Skin of body (tissue), 2 donors: Measurements from ENCODE around the gene B9D2. TPM values are rescaled to one million over a fixed set of nuclear protein-coding genes. Genes with fewer than 3 reads are reported as not detected.

Experiments
- DNase-seq: peaks from one replicate; lab custom pipeline; 2025; lab: John Stamatoyannopoulos, UW
- total RNA-seq: library from RNA; depleted of rRNA; stranded (reverse); fragments of >200 nt; gene quantifications from one replicate; pipeline ENCODE4 v1.2.3, GENCODE V29; 2014

Gene B9D2
- total RNA-seq, 1 donor from 2014 or later, result 0.89 TPM

DNA sequence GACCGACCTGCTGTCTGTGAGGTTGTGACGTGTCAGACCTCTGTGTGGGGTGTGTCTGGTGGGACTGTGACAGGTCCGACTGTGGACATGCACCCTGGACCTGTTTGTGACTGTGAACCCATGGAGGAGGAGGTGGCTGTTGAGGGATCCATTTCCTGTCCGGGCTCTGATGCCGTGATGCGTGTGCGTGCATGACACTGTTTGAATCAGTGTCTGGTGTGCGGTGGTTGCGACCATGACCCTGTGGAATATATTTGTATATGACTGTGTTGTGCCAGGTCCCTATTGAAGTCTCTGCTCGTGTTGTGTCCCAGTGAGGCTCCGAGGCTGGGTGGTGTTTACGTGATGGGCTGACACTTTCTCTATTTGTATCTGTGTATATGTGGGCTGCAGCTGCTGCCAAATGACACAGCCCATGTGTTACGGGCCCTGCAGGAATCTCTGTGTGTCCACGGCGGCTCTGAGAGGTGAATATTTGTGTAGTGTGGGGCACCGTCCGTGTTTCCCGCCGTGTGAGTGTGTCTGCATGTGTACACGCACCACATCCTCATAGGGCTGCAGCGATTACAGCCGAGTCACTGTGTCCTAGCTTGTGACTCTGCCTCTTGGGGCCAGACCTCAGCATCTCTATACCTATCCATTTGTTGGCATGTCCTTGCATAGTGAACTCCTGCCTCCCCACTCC, 35.6 kb downstream of the B9D2 start:
- no peak for DNase-seq

DNA sequence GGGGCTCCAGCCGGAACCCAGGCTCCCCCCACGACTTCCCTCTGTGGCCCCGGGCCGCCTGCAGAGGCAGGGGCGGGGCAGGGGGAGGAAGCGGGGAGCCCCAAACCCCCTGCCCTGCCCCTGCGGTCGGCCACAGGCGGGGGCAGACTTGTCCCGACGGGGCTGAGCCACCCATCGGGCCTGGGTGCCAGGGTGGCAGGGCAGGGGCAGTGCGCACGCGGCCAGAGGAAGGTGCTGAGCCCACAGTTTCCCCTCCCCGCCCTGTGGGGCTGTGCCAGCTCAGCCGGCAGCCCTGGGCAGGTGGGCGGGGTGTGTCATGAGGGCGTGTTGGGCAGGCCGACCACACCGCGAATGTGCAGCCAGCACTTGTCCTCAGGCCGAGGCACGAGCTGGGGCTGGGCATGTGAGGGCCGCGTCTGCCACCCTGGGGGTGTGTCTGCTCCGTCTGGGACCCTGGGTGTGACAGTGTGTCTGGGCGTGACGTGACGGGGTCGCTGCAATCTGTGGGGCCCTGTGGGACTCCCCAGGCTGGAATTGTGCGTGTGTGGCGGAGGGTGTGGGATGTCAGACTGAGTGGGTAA, 36.3 kb downstream of the B9D2 start:
- no peak for DNase-seq

DNA sequence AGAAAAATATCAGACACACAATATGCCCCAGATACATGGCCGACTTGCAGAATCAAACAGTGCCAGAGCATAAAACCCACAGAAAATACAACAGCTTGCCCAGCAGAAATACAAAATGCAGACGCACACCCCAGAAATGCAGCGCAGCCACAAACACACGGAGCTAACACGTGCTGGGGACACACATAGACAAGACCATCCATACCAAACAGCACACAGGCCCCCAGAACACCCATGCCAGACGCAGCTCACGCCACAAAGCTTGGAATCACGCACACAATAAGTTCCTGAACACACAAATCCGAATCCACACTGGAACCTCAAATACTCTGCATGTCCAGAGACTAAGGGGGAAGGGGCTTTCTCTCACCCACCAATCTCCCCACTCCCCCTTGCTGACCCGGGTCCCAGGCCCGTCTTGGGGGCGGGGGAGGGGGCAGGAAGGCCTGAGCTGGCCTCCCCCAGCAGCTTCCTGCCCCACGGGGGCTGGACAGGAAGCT, 36.8 kb downstream of the B9D2 start:
- DNase-seq, result peak; percentile 27

DNA sequence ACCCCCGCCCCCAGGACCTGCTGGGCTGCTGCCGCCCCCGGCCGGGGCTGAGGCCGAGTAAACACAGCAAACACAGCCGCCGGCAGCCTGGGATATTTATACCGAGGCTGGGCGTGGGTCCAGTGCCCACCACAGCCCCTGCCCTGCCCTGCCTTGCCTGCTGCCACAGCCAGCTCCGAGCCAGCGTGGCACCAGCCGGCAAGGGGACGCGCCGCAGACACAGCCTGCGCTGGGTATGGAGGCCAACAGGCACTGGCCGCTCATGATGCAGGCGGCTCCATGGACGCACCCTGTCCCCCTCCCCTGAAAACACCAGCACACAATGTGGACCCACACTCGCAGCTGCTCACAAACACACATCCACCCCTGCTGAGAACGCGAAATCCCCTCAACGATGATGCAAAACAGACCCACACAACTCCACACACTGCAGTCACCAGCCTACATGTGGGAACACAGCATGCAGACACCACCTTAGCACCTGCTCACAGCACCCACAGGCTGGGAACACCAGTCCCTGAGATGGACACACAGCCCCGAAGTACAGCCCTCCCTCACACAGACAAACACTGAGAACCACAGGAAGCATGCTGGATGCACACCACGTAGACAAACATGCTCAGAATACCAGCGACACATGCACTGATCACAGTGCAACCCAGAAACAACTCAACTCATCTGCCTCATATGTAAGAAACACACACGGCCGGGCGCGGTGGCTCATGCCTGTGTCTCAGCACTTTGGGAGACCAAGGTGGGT, 37.8 kb downstream of the B9D2 start:
- peak; percentile 37 for DNase-seq

DNA sequence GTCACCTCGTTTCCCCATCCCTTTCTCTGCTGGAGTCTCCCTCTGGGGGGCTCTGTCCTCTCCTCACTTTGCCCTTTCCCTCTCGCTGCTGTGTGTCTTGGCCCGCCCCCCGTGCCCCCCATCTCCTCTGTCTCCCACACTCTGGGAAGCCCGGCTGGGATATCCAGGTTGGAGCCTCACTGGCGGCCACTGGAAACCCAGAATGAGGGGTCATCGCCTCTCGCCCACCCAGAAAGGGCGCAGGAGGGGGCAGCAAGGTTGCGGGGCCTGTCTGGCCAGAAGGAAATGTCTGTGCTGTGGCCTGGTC, 38.4 kb downstream of the B9D2 start:
- DNase-seq, result no peak

DNA sequence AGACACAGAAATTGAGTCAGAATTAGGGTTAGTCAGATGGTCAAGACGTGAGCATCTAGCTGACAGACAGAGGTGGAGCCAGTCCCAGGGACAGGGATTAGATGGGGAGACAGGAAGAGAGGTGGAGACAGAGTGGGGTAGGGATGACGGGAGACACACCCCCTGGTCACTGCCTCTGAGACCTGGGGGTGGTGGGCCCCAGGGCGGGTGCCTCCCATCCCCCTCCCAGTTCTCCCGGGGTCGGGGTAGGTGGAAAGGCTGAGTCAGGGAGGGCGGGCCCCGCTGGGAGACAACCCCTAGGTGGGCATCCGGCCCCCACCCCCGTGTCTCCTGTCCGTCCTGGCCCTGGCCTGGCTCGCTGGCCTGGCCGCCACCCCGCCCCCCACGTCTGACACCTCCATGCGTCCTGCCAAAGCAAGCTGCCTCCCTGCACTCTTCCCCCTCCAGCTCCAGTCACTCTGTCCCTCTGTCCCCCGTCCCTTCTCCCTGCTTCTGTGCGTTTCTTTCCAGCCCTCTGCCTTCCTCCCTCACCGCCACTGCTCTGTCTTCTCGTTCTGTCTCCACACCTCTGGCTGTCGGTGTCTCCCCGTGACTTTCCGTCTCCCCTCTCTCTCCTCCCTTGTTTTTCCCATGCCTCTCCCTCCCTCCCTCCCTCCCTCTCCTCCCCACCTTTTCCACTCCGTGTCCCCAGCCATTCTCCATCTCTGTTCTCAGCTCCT, 38.9 kb downstream of the B9D2 start:
- no peak for DNase-seq

DNA sequence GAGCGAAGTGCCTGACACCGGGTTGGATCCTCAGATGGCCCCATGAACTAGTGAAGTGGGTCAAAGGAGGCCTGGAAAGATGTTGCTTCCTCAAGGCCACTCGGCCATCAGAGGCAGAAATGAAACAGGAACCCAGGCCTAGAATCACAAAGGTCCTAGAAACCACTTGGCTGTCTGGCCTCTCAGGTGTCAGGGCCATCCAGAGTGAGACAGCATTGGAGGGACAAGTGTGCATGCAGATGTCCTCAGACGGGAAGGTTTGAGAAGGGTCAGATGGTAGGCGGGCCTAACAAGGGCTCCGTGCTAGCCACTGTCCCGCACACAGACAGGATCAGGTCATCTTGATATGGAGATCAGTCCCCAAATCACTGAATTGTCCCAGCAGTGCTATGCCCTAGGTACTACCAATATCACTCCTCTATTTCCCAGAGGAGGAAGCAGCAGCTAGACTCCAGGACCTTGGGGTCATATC, 39.7 kb downstream of the B9D2 start:
- no peak for DNase-seq

DNA sequence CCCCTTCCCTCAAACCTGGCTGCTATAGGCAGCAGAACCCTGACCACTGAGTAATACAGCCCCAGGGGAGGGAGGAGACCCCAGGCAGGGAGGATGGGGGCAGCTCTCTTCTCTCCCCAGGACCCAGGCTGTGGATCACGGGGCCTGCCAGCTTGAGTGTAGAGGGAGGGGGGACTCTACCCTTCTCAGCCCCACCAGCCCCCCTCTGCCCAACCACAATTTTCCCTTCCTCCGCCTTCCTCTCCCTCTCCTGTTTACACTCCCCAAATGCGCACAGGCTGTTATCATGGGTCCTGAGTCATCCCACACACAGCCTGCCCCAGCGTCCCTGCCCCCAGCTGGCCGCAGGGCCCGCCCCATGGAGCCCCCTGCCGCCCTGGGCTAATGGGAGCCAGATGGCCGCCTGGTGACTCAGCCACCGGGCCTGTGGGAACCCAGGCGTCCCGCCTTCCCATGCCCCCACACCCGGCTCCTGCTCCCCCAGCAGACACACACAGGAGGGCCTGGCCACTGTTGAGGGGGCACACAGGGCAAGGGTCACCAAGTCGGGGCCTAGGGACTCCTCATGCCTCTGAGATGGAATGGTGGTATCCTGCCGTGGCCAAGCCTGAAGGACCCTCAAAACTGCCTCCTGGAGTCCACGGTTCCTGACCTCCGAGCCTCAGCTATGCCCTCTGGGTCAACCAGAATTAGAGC, 40.4 kb downstream of the B9D2 start:
- no peak for DNase-seq

DNA sequence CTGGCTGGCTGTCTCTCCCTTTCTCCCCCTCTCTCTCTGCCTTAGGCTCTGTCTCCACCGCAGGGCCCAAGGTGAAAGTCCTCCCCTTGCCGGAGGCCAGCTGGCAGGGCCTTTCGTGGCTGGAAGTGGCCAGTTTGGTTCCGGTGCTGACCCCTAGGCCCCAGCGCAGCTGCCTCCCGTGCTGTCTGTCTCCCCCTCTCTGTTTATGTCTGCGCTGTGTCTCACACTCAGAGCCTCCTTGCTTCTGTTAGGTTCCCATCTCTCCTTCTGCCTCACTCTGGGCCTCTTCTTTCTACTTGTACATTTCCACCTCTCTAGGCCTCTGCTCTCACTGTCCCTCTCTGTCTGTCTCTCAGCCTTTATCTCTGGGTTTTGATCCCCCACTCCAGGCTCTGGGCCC, 40.9 kb downstream of the B9D2 start:
- no peak for DNase-seq

DNA sequence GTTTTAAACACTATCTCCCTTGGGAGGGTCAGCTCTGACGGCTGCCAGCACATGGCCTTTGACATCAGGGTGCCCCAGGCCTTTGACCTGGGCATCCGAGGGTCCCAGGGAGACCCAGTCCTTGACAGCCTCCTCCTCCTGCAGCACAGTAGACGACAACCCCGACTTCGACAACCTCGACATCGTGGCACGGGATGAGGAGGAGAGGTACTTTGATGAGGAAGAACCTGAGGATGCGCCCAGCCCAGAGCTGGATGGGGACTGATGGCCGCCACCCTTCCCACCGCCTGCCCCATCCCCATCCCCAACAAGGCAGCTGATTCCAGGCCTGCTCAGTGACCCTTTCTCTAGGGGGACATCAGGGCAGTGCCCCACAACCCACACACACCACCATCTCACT, 41.5 kb downstream of the B9D2 start:
- no peak for DNase-seq

DNA sequence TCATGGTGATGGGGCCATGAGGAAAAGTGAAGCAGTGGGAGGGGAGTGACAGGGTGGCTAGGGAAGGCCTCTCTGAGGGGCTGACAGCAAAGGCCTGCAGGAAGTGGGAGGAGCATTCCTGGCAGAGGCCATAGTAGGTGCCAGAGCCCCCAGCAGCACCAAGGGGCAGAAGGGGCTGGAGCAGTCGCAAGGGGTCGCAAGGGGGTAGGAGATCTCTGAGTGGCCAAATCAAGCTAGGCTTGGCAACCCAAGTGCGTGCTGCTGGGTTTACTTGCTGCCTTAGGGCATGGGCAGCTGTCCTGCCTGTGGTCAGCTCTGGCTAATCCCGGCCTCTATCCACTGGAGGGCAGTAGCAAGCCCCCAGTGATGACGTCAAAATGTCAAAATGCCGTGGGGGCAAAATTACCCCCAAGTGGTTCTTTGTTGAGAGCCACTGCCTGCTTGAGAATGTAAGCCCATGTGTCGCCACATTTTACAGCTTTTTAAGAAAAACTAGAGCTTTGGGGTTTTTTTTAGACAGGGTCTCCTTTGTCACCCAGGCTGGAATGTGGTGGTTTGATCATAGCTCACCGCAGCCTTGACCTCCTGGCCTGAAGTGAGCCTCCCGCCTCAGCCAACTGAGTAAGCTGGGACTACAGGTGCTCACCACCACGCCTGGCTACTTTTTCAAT, 42.2 kb downstream of the B9D2 start:
- DNase-seq, result peak; percentile 28

DNA sequence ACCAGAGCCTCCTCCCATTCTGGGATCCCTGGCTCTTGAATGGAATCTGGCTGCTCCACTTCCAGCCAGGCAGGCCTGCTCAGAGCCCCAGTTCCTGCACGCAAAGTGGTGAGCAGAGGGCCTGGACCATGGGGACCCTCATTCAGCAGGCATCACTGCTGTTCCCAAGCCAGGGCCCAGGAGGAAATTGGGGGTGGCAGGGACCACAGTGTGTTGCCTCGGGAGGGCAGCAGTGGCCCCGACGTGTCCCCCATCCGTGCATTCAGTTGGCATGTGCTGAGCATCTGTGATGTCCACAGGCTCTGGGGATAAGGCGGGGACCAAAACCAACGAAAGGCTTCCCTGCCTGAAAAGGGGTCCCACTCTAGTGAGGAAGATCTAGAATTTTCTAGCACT, 42.7 kb downstream of the B9D2 start:
- no peak for DNase-seq

DNA sequence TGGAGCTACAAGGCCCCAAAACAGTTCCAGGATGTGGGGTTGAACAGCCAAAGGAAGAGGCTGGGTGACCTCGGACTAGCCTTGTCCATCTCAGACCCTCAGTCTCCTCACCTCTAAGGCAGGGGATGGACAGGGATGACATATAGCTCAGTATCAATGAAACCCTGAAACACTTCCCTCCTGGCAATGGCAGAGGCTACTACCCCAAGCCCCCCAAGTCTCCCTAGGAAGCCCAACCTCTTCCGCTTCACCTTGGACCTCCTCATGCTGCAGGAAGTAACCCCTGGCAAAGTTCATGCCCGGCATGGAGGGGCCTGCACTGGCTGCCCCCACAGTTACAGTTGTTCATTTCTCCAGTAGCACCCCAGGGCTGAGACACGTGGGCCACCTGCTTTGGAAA, 43.4 kb downstream of the B9D2 start:
- no peak for DNase-seq

DNA sequence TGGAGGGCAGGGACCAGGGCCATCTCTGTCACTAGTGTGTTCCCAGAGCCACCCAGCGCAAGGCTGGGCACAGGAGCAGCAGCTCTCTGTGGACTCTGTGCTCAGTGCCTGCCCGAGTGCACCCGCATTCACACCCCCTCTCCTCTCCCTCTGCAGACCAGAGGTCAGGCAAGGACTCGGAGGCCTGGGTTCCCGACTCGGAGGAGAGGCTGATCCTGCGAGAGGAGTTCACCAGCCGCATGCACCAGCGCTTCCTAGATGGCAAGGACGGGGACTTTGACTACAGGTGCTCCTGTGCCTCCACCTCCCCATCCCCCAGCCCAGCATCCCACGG, 43.8 kb downstream of the B9D2 start:
- no peak for DNase-seq

DNA sequence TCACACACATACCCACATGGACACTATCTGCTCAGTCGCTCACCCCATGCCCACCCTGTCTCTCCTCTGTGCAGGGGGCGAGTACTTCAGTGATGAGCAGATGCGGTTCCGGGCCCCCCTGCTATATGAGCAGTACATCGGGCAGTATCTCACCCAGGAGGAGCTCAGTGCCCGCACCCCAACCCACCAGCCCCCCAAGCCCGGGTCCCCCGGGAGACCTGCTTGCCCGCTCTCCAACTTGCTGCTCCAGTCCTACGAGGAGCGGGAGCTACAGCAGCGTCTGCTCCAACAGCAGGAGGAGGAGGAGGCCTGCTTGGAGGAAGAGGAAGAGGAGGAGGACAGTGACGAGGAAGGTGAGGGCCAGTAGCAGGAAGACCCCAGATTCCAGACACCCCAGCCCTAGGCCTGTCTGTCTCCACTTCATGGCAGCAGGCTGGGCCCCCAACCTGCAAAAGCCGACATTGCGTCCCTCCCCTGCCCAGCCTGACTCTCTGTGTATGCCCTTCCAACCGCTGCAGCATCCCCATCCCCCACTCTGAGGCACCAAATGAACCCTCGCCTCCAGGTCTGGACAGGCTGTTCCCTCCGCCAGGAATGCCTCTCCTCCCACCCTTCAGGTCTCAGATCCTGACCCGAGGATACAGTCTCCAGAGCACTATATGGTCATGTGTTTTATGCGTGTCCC, 44.3 kb downstream of the B9D2 start:
- DNase-seq, result no peak

DNA sequence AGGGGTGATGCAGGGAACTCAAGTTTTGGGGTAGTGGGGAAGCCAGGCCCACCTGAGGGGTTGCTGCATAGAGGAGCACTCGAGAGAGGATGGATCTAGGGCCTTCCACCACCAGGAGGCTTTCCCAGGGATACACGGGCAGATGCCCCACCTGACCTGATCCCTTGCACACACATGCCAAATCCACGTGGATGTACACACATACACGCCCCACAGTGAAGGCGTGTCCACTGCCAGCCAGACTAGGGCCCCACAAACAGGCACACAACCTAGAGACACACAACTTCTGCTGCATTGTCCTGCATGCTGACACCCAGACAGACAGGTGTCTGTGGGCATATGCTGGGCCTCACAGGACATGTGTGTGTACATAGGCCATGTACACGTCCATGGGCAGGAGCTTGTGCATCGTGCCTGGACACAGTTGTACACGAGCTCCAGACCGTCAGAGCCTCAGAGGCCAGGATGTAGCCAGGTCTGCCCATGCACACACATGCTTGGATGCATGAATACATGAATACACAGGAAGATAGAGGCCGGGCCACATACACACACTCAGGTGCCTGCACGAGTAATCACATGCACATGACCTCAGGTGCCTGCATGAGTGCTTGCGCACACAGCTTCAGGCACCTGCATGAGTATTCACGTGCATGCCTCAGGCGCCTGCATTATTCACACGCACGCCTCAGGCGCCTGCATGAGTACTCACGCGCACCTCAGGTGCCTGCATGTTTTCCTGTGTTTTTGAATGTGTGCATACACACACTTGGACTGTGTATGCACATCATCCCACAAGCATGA, 45.1 kb downstream of the B9D2 start:
- DNase-seq, result no peak

DNA sequence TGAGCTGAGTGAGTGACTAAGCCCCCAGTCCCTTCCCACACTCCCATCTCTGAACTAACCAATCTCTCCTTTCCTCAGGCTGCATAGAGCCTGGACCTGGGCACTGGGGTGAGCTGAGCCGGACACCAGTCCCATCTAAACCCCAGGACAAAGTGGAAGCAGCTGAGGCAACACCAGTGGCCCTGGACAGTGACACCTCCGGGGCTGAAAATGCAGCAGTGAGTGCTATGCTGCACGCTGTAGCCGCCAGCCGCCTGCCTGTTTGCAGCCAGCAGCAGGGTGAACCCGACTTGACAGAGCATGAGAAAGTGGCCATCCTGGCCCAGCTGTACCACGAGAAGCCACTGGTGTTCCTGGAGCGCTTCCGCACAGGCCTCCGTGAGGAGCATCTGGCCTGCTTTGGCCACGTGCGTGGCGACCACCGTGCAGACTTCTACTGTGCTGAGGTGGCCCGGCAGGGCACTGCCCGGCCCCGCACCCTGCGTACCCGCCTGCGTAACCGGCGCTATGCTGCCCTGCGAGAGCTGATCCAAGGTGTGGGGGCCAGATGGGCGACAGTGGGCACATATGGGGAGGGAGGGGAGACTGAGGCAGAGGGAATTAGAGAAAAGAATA, 47.5 kb downstream of the B9D2 start:
- no peak for DNase-seq

DNA sequence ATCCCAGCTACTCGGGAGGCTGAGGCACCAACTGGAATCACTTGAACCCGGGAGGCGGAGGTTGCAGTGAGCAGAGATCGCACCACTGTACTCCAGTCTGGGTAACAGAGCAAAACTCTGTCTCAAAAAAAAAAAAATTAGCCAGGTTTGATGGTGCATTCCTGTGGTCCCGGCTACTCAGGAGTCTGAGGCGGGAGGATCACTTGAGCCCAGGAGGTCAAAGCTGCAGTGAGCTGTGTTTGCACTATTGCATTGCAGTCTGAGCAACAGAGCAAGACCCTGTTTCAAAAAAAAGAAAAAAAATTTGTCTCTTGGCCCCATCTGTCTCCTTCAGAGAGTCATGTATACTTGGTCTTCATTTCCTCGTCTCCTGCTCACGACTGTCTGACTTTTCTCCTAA, 52.3 kb downstream of the B9D2 start:
- no peak for DNase-seq

DNA sequence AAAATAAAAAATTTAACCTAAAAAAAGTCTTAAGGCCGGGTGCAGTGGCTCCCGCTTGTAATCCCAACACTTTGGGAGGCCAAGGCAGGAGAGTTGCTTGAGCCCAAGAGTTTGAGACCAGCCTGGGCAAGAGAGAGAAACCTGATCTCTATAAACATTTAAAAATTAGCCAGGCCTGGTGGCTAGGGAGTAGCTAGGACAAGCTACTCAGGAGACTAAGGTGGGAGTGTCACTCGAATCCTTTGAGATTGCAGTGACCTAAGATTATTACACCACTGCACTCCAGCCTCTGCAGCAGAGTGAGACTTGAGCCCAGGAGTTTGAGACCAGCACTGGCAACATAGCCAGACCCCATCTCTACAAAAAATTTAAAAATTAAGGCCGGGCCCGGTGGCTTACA, 52.9 kb downstream of the B9D2 start:
- DNase-seq, result no peak
